Right forelimb (tissue), 1 donor: Measurements from ENCODE around the gene GOLT1A.
"Not testable (repeated sequence)": the region's sequence is repeated elsewhere in the genome, so short reads cannot be mapped to it uniquely, and the experiment has no call there.

ENCODE experiments used
- DNase-seq: peaks from one replicate; pipeline ENCODE4 v3.0.0-alpha.2; 2018

The GOLT1A gene

GRCh38 chr1:204246876-204247275 is 33.1 kb upstream of the GOLT1A start:
- no peak for DNase-seq

- DNase-seq, result no peak
These were observed 29.1 kb upstream of the GOLT1A start for GRCh38 chr1:204242920-204243319.

- DNase-seq, result no peak
These were observed 28.1 kb upstream of the GOLT1A start for GRCh38 chr1:204241914-204242313.

- DNase-seq, result no peak
These were observed 27.3 kb upstream of the GOLT1A start for GRCh38 chr1:204241050-204241449.

- no peak for DNase-seq
These were observed 26.4 kb upstream of the GOLT1A start for GRCh38 chr1:204240233-204240632.

- DNase-seq, result not testable (repeated sequence)
These were observed 25.6 kb upstream of the GOLT1A start for GRCh38 chr1:204239401-204239800.

- not testable (repeated sequence) for DNase-seq
These were observed 24.7 kb upstream of the GOLT1A start for GRCh38 chr1:204238520-204238919.

- DNase-seq, result not testable (repeated sequence)
These were observed 23.7 kb upstream of the GOLT1A start for GRCh38 chr1:204237515-204237914.

- no peak for DNase-seq
These were observed 18.7 kb upstream of the GOLT1A start for GRCh38 chr1:204232526-204232925.

- no peak for DNase-seq
These were observed 16.4 kb upstream of the GOLT1A start for GRCh38 chr1:204230211-204230610.

- no peak for DNase-seq
These were observed 15.1 kb upstream of the GOLT1A start for GRCh38 chr1:204228896-204229295.

GRCh38 chr1:204227996-204228785 is 14.4 kb upstream of the GOLT1A start:
- no peak for DNase-seq

GRCh38 chr1:204227351-204227750 is 13.6 kb upstream of the GOLT1A start:
- DNase-seq, result no peak

GRCh38 chr1:204225841-204226735 is 12.3 kb upstream of the GOLT1A start:
- no peak for DNase-seq

GRCh38 chr1:204224655-204225054 is 10.9 kb upstream of the GOLT1A start:
- DNase-seq, result no peak

- no peak for DNase-seq
These were observed 9.5 kb upstream of the GOLT1A start for GRCh38 chr1:204223129-204223860.

- no peak for DNase-seq
These were observed 8.9 kb upstream of the GOLT1A start for GRCh38 chr1:204222764-204223055.

GRCh38 chr1:204222006-204222763 is 8.4 kb upstream of the GOLT1A start:
- DNase-seq, result no peak

GRCh38 chr1:204221271-204221670 is 7.5 kb upstream of the GOLT1A start:
- no peak for DNase-seq

GRCh38 chr1:204219971-204220616 is 6.3 kb upstream of the GOLT1A start:
- no peak for DNase-seq

- DNase-seq, result no peak
These were observed 4.8 kb upstream of the GOLT1A start for GRCh38 chr1:204218552-204218951.

- DNase-seq, result no peak
These were observed 3.8 kb upstream of the GOLT1A start for GRCh38 chr1:204217648-204218000.
